ENCODE measurements around the gene GNAZ. TPM values are rescaled to one million over a fixed set of nuclear protein-coding genes. Genes with fewer than 3 reads are reported as not detected.

Gene GNAZ
- total RNA-seq, 4 donors from 2014 or later = 0.64 to 9.9 (median 2.6) TPM

GRCh38 chr22:23072077-23072910, 2.0 kb downstream of the GNAZ start:
- peaks cover 6 to 26% (median 11%) of the 10 kb centered on the region in 3 donors for H3K4me1 ChIP-seq
- intact Hi-C loops (cut with DNase I) = no loop called here
- no peak for DNase-seq
- no peaks in the 10 kb centered on the region for H3K9me3 ChIP-seq
- H3K27me3 ChIP-seq = peaks cover 0 to 51% (median 0%) of the 10 kb centered on the region in 4 donors
- 75 to 79% methylated on average over 3 to 4 of the region's 11 CpGs for WGBS, 2 donors
- H3K27ac ChIP-seq = peak overlapping the region in 2 of 4 donors; percentile 62 to 76
- no peak overlapping the region for H3K4me3 ChIP-seq
- H3K36me3 ChIP-seq = no peaks in the 10 kb centered on the region
- TF ChIP-seq CTCF (IDR thresholded peaks at IDR 0.05) (no peak), POLR2A (IDR thresholded peaks at IDR 0.05) (no peak)

- intact Hi-C loops (cut with DNase I) = no loop called here
- no peak for DNase-seq
- peaks cover 6 to 30% (median 11%) of the 10 kb centered on the region in 3 donors for H3K4me1 ChIP-seq
- H3K4me3 ChIP-seq = no peak overlapping the region
- peaks cover 0 to 51% (median 0%) of the 10 kb centered on the region in 4 donors for H3K27me3 ChIP-seq
- no peaks in the 10 kb centered on the region for H3K9me3 ChIP-seq
- WGBS, 2 donors = 85 to 93% methylated on average over 3 to 10 of the region's 11 CpGs
- H3K27ac ChIP-seq = no peak overlapping the region
- no peaks in the 10 kb centered on the region for H3K36me3 ChIP-seq
- TF ChIP-seq POLR2A (IDR thresholded peaks at IDR 0.05) (no peak), CTCF (IDR thresholded peaks at IDR 0.05) (no peak)
Observed at GRCh38 chr22:23072911-23073491, 2.7 kb downstream of the GNAZ start.

- no peak for DNase-seq
- no peak overlapping the region for H3K27ac ChIP-seq
- no peaks in the 10 kb centered on the region for H3K9me3 ChIP-seq
- peaks cover 0 to 45% (median 0%) of the 10 kb centered on the region in 4 donors for H3K27me3 ChIP-seq
- peaks cover 6 to 30% (median 11%) of the 10 kb centered on the region in 3 donors for H3K4me1 ChIP-seq
- intact Hi-C loops (cut with DNase I) = no loop called here
- no peak overlapping the region for H3K4me3 ChIP-seq
- H3K36me3 ChIP-seq = no peaks in the 10 kb centered on the region
- 65 to 87% methylated on average over 2 to 5 of the region's 13 CpGs for WGBS, 2 donors
- no peak for TF ChIP-seq POLR2A (IDR thresholded peaks at IDR 0.05)
- no peak for TF ChIP-seq CTCF (IDR thresholded peaks at IDR 0.05)
Observed at GRCh38 chr22:23073526-23074229, 3.4 kb downstream of the GNAZ start.

- H3K27me3 ChIP-seq = peaks cover 0 to 37% (median 0%) of the 10 kb centered on the region in 4 donors
- TF ChIP-seq POLR2A (IDR thresholded peaks at IDR 0.05) (no peak), CTCF (IDR thresholded peaks at IDR 0.05) (no peak)
- no peak overlapping the region for H3K4me3 ChIP-seq
- no peaks in the 10 kb centered on the region for H3K9me3 ChIP-seq
- no peaks in the 10 kb centered on the region for H3K36me3 ChIP-seq
- intact Hi-C loops (cut with DNase I) = no loop called here
- H3K4me1 ChIP-seq = peaks cover 4 to 27% (median 11%) of the 10 kb centered on the region in 3 donors
- no peak for DNase-seq
- 88 to 96% methylated on average over 7 of the region's 7 CpGs for WGBS, 2 donors
- H3K27ac ChIP-seq = no peak overlapping the region
Observed at GRCh38 chr22:23074451-23074850, 4.1 kb downstream of the GNAZ start.

Data from esophagus squamous epithelium (tissue), 5 donors.